AG10803 (cell line): Measurements from ENCODE around the gene FLNB.

ENCODE experiments used
- DNase-seq: peaks from one replicate; pipeline ENCODE4 v3.0.0; 2010; ENCODE audit warnings: low read depth
- H3K4me3 ChIP-seq: 2 replicates; pipeline ENCODE4 v1.5.1; 2011; ENCODE audit warnings: mild to moderate bottlenecking, low read length, control low read depth
- TF ChIP-seq, protein P1 (sequence below): conservative IDR thresholded peaks from 2 replicates; pipeline ENCODE4 v1.5.1; 2011; ENCODE audit warnings: mild to moderate bottlenecking, low read length, control low read depth, inconsistent platforms

The FLNB gene

GRCh38 chr3:58144478-58145325 is 136.5 kb downstream of the FLNB start:
- no peak overlapping the region for H3K4me3 ChIP-seq
- no peak for DNase-seq
- TF ChIP-seq, protein P1, sequence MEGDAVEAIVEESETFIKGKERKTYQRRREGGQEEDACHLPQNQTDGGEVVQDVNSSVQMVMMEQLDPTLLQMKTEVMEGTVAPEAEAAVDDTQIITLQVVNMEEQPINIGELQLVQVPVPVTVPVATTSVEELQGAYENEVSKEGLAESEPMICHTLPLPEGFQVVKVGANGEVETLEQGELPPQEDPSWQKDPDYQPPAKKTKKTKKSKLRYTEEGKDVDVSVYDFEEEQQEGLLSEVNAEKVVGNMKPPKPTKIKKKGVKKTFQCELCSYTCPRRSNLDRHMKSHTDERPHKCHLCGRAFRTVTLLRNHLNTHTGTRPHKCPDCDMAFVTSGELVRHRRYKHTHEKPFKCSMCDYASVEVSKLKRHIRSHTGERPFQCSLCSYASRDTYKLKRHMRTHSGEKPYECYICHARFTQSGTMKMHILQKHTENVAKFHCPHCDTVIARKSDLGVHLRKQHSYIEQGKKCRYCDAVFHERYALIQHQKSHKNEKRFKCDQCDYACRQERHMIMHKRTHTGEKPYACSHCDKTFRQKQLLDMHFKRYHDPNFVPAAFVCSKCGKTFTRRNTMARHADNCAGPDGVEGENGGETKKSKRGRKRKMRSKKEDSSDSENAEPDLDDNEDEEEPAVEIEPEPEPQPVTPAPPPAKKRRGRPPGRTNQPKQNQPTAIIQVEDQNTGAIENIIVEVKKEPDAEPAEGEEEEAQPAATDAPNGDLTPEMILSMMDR, result no peak

DNA sequence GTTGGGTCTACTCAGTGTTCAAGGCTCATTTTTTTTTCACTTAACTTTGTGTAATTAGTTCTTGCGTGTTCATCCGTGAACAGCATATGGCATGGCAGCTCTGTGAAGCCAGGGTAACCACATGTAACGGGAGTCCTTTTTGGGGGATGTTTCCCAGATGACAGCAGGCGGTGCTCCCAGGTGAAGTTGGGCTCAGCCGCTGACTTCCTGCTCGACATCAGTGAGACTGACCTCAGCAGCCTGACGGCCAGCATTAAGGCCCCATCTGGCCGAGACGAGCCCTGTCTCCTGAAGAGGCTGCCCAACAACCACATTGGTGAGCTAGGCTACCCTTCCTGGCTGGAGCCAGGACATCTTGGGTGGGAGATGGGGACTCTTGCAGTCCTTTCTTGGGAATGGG is 139.8 kb downstream of the FLNB start:
- TF ChIP-seq, protein P1, result no peak
- DNase-seq, result no peak
- H3K4me3 ChIP-seq, result no peak overlapping the region

DNA sequence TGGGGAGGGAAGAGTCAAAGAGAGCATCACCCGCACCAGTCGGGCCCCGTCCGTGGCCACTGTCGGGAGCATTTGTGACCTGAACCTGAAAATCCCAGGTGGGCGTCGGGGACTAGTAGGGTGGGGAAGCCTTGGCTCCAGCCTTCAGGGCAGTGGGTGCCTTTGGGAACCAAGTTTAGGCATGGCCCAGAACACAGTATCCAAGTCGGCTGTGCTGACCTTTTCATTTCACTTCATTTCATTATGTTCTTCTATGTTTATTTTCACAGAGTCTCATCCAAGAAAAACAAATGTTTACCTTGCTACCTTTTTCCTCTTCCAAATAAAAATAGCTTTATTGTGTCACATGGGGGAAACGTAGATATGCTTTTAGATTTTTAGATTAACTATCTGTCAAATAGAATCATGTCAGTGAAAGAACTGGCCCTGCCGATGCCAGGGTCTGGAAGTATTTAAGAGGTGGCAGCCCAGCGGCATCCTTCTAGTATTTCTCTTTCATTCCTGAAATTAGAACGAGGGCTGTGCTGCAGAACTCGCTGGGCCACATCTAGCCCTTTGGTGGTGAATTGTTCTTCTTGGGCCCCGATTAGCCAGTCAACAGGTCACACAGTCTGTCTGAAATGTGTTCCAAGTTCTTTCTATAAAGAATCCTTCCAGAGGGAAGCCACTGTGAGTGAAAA is 142.0 kb downstream of the FLNB start:
- DNase-seq, result no peak
- TF ChIP-seq, protein P1, result no peak
- H3K4me3 ChIP-seq, result no peak overlapping the region

DNA sequence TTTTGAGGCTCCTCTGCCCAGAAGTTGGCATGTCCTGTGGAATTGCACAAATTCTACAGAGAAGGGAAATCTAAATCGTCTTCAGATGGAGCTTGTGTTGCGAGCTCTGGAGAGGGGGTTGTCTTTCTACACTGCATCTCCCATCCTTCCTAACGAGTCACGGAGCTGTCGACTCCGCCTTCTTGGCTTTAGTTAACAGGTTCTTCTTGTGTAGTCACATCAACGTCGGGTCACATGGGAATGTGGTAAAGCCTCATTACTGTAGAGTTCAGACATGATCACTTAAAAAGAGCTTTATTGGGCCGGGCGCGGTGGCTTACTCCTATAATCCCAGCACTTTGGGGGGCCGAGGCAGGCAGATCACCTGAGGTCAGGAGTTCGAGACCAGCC is 142.6 kb downstream of the FLNB start:
- TF ChIP-seq, protein P1, result no peak
- DNase-seq, result peak; percentile 86
- H3K4me3 ChIP-seq, result no peak overlapping the region

- TF ChIP-seq, protein P1, result no peak
- peak; percentile 11 for DNase-seq
- H3K4me3 ChIP-seq, result no peak overlapping the region
These were observed 143.4 kb downstream of the FLNB start for GRCh38 chr3:58151637-58152036.

- H3K4me3 ChIP-seq, result no peak overlapping the region
- DNase-seq, result no peak
- TF ChIP-seq, protein P1, result no peak
These were observed 144.2 kb downstream of the FLNB start for GRCh38 chr3:58152225-58153015.
